T-helper 2 cell treated with Interferon-gamma antibody and Interleukin-4, amounts not matched to agents 5 μg/mL and 100 μg/mL, for 36 hours (primary cell): Measurements from ENCODE around the gene ERG28.
"Not testable (repeated sequence)": the region's sequence is repeated elsewhere in the genome, so short reads cannot be mapped to it uniquely, and the experiment has no call there.

Experiments
- DNase-seq: peaks from one replicate; pipeline ENCODE4 v3.0.0; 2021; ENCODE audit warnings: low spot score
- H3K27ac Mint-ChIP-seq: one replicate; pipeline ENCODE4 v1.8.0; 2021; ENCODE audit warnings: mild to moderate bottlenecking, mixed read lengths
- H3K27me3 Mint-ChIP-seq: one replicate; pipeline ENCODE4 v1.8.0; 2021; ENCODE audit warnings: low read depth, mixed read lengths
- H3K36me3 Mint-ChIP-seq: one replicate; pipeline ENCODE4 v1.8.0; 2021; ENCODE audit warnings: low read depth, mixed read lengths
- H3K4me1 Mint-ChIP-seq: one replicate; pipeline ENCODE4 v1.8.0; 2021; ENCODE audit warnings: low read depth, mixed read lengths
- H3K4me3 Mint-ChIP-seq: one replicate; pipeline ENCODE4 v1.8.0; 2022; ENCODE audit warnings: mild to moderate bottlenecking, moderate library complexity, mixed read lengths
- H3K9me3 Mint-ChIP-seq: one replicate; pipeline ENCODE4 v1.8.0; 2021; ENCODE audit warnings: mixed read lengths

ERG28 gene

DNA sequence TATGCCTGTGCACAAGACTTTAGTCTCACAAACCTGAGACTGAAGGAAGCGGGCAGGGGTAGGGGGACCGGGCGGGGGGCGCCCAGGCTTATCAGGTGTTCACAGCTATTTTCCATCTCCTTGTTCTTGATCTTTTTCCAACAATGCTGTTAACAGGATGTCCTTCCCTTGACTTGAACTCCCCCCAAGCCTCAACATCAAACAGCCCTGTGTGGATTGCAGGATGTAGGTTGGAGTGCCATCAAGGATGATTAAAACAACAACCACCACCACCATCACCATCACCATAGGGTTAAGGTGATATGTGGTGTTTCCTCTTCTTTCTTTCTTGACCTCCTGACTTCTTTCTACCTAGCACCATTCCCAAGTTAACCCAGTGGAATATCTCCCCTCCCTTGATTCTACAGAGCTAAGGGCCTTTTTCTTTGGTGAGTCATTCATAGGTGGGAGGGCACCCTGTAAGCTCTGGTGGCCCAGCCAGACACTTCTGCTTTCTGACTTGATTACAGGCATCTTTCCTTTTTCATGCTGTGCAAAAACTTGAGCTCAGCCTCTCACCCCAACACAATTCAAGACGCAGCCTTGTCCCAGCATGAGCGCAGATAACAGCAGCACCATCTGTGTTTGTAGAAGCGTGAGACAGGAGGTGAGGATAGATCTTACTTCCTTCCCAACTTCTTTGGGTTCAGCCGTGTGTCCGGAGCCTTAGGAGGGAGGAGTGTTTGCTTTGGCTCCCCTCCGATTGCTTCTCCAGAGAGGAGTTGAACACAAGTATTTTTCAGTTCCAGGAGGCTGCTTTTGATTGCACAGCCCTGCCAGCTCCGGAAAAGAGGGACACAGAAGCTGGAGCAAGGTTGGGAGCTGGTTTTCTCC, 55.5 kb downstream of the ERG28 start:
- peaks cover 2% of the 10 kb centered on the region for H3K4me1 Mint-ChIP-seq
- no peak for DNase-seq

DNA sequence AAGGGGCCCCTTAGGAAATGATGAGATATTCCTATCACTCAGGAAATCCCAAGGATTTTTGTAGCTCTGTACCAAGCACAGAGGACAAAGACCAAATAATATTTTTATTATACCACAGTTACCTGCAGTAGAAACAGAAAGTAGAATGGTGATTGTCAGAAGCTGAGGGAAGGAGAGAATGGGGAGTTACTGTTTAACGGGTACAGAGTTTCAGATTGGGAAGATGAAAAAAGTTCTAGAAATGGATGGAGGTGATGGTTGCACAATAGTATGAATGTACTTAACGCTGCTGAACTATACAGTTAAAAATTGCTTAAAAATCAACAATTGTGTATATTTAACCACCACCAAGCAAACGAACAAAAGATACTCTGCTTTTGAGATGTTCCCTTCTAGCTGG, 58.2 kb downstream of the ERG28 start:
- H3K9me3 Mint-ChIP-seq, result no peaks in the 10 kb centered on the region
- no peak overlapping the region for H3K27ac Mint-ChIP-seq
- peaks cover under 1% of the 10 kb centered on the region for H3K27me3 Mint-ChIP-seq
- H3K36me3 Mint-ChIP-seq, result no peaks in the 10 kb centered on the region
- peaks cover 4% of the 10 kb centered on the region for H3K4me1 Mint-ChIP-seq
- DNase-seq, result no peak
- H3K4me3 Mint-ChIP-seq, result no peak overlapping the region

More for the DNA sequence above, 55.5 kb downstream of the ERG28 start:
- Mint-ChIP-seq H3K27me3 (peaks cover 2% of the 10 kb centered on the region), H3K36me3 (no peaks in the 10 kb centered on the region), H3K27ac (no peak overlapping the region), H3K4me3 (no peak overlapping the region), H3K9me3 (no peaks in the 10 kb centered on the region)

DNA sequence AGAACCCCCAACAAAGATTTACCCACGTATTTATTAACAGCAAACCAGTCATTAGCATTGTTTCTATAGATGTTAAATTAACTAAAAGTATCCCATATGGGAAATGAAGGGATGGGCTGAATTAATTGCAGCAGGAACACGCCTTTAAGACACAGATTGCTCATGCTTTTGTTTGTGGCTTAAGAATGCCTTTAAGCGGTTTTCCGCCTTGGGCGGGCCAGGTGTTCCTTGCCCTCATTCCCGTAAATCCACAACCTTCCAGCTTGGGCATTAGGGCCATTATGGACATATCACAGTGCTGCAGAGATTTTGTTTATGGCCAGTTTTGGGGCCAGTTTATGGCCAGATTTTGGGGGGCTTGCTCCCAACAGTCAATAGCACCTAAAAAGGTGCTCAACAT, 59.6 kb downstream of the ERG28 start:
- H3K36me3 Mint-ChIP-seq, H3K27ac Mint-ChIP-seq, DNase-seq, H3K4me1 Mint-ChIP-seq, H3K27me3 Mint-ChIP-seq, H3K4me3 Mint-ChIP-seq, H3K9me3 Mint-ChIP-seq: not testable (repeated sequence)

DNA sequence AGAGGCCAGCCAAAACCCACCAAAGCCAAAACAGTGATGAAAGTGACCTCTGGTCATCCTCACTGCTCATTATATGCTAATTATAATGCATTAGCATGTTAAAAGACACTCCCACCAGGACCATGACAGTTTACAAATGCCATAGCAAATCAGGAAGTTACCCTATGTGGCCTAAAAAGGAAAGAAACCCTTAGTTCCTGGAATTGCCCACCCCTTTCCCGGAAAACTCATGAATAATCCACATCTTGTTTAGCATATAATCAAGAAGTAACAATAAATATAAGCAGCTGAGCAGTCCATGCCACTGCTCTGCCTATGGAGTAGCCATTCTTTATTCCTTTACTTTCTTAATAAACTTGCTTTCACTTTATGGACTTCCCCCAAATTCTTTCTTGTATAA, 60.6 kb downstream of the ERG28 start:
- H3K9me3 Mint-ChIP-seq, H3K27me3 Mint-ChIP-seq, H3K4me1 Mint-ChIP-seq, H3K4me3 Mint-ChIP-seq, H3K36me3 Mint-ChIP-seq, H3K27ac Mint-ChIP-seq, DNase-seq: not testable (repeated sequence)
